ENCODE data around the gene PKLR.

Gene PKLR

DNA sequence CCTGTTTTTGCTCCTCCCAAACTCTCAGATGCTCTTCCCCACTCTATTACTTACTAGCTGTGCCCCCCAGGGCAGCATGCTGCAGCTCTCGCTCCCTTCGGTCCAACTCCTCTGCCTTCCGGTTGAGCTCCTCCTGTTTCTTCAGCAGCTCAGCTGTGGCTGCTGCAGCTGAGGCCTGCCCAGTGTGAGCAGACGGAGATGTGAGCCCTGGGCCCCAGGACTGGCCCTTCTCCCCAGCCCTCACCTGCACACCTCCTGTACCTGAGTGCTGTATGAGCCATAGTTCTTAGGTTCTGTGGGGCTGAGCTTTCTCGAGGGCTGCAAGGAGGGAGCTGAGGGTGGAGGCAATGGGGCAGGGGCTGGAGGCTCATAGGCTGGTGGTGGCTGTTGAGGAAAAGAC is 41.0 kb downstream of the PKLR start:
- TF ChIP-seq, protein P1, sequence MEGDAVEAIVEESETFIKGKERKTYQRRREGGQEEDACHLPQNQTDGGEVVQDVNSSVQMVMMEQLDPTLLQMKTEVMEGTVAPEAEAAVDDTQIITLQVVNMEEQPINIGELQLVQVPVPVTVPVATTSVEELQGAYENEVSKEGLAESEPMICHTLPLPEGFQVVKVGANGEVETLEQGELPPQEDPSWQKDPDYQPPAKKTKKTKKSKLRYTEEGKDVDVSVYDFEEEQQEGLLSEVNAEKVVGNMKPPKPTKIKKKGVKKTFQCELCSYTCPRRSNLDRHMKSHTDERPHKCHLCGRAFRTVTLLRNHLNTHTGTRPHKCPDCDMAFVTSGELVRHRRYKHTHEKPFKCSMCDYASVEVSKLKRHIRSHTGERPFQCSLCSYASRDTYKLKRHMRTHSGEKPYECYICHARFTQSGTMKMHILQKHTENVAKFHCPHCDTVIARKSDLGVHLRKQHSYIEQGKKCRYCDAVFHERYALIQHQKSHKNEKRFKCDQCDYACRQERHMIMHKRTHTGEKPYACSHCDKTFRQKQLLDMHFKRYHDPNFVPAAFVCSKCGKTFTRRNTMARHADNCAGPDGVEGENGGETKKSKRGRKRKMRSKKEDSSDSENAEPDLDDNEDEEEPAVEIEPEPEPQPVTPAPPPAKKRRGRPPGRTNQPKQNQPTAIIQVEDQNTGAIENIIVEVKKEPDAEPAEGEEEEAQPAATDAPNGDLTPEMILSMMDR (conservative IDR thresholded peaks at IDR 0.05), result no peak
- H3K27ac ChIP-seq, result peak overlapping the region; percentile 81; the same call in 1 of the 2 replicates

DNA sequence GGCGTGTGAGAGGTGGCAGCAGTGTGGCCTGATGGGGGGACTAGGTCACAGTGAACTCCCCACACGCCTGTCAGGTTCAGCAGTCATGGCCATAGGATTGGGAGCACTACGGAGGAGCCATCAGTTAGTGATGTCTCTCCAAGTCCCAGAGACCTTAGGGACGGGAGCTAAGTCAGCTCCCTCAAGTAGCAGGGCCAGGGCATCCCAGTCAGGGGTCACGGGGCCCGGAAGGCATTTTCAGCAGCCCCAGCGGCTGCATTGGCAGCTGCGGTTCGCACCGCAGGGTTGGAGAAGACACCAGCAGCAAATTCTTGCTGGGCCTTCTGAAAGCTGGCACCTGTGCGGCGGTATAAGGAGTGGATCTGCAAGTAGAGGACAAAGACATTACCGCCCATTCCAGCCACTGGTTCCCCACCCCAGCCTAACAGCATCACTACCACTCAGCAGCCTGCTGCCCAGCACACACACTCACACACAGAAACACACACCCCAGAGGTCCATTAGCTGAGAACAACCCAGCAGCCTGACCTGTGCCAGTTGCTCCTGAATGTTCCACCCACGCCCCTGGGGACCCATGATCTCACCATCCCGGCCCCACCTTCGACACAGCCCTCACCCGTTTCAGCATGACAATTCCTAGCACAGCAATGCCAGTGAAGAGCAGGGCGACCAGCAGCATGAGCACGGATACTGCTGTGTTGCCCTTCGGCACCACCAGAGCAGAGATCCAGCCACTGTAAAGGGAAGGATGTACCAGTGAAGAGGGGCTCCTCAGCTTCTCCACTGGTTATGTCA is 45.0 kb downstream of the PKLR start:
- H3K27ac ChIP-seq, result peak overlapping the region; percentile 87

DNA sequence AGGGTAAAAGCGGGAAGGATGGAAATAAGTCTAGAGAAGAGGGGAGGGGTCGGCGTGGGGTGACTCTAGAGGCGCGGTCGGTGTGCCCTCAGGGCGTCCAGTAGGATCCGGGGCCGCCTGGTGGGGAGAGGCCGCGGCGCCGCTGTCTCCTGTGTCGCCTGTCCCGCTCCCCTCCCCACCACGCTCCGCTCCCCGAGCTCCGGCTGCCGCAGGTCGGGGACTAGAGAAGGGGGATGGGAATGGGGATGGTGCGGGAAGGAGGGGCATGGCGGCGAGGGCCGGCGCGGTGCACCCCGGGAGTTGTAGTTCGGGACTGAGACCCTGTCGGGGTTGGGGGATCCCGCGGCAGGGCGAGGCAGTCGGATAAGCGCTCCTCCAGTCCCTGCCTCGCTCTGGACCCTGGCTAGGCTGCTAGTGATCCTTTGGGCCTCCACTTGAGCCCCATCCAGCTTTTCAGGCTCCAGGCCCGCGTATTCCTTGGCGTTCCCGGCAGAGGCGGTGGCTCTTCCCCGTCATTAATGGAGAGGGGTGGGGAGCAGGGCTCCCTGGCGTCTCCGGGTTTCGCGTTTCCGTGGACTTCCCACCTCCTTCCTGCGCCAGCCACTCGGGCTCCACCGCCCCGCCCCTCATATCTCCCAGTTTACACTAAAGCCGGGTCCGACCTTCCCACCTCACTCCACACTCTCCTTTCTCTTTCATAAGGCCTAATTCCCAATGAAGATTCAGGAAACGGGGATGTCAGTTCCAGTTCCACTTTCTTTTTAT is 45.8 kb downstream of the PKLR start, which contains the start of gene ENTREP3:
TSS of gene ENTREP3 (minus strand) at position 241 of the 765 bp plus-strand sequence. CDS start 606 bp downstream, outside the sequence.
- TF ChIP-seq, protein P1 (conservative IDR thresholded peaks at IDR 0.05), result 0 out of 2 replicates have a peak, but pooled peaks have one; percentile 5
- peak within 1 kb of the TSS; percentile 87 for H3K27ac ChIP-seq

More for the DNA sequence above, 45.0 kb downstream of the PKLR start:
- TF ChIP-seq, protein P1 (conservative IDR thresholded peaks at IDR 0.05), result no peak

DNA sequence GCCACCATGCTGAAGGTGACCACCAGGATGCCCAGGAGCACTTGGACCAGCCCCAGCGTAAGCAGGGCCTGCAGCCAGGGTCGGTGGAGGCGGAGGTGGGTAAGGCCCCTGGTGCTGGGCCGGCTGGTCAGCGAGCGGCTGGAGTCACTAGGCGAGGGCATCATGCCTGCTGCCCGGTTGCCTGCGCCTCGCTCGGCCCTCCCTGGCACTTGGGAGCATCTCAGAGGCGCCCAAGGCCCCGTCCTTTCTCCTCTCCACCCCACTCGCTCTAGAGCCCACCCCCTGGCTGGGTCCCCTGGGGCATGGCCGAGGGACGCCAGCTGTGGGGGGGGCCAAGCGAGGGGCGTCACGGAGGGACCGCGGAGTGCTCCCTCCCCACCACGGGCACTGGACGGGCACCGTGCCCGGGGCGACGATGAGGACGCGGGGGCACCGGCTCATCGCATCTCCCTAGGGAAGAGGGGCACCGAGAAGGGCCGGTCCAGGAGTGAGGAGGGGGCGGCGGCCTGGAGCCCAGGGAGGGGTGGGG is 46.5 kb downstream of the PKLR start:
- TF ChIP-seq, protein P1 (conservative IDR thresholded peaks at IDR 0.05), result no peak
- peak overlapping the region; percentile 87 for H3K27ac ChIP-seq

DNA sequence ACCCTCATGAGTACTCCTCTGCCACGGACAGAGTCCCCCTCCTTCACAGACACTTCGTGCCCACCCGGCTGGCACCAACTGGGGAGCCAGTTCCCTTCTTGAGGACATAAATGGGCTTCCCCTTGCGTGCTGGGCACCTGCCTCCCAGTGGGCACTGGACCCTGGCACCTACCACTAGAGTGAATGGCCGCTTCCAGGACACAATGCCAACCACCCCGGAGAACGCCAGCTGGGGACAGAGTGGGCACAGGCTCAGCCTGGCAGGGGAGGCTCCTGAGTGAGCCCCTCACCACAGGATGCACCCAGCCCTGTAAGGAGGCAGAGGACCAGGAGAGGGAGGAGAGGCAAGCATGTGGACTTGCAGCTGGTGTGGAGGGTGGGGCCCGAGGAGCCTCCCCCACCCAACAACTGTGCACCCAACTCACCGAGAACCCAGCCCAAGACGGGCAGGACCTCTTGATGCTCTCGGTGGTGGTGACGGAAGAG is 47.0 kb downstream of the PKLR start:
- peak overlapping the region; percentile 87 for H3K27ac ChIP-seq
- TF ChIP-seq, protein P1 (conservative IDR thresholded peaks at IDR 0.05), result no peak

DNA sequence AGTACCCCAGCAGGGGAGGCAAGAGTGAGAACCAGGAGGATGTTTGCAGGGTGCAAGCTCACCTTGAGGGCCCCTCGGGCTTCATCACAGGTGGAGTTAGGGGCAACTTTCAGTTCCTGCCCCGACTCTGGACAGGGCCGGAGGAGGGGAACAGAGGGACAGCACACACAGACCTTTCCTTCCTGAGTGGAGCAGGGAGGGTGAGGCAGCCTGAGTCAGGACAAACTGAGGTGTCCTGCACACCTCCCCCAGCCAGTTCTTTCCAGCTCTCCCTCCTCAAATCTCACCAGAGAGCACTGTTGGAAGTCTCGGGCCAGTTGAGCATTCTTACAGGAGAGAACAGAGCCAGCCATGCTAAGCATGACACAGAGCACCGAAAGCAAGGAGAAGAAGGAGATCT is 47.4 kb downstream of the PKLR start:
- TF ChIP-seq, protein P1 (conservative IDR thresholded peaks at IDR 0.05), result no peak
- peak overlapping the region; percentile 87 for H3K27ac ChIP-seq

DNA sequence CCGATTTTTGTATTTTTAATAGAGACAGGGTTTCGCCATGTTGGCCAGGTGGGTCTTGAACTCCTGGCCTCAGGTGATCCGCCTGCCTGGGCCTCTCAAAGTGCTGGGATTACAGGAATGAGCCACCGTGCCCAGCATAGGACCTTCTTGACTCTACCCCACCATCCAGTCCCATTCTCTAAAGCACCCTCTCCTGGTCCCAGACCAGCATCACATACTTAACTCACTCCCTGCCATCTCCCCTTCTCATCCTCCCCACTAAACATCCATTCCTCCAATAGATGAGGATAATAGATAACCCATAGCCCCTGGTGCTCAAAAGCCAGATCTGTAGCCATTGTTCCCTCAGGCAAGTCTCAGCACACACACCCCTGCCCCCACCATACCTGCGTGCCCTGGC is 48.0 kb downstream of the PKLR start:
- H3K27ac ChIP-seq, result peak overlapping the region; percentile 87
- TF ChIP-seq, protein P1 (conservative IDR thresholded peaks at IDR 0.05), result no peak; the same call in 1 of the 2 replicates

Measured in VCaP (cell line).